Measurements from ENCODE around the gene RRP1B.

- TF ChIP-seq POLR2AphosphoS5 (IDR thresholded peaks at IDR 0.05; ENCODE audit: low read depth) (no peak), CTCF (conservative IDR thresholded peaks at IDR 0.05; ENCODE audit: low read depth in 2 of 2) (no peak), EZH2 (IDR thresholded peaks at IDR 0.05; ENCODE audit: low read depth, unreplicated experiment) (no peak), ZNF462 (CRISPR knock-in tag; IDR thresholded peaks at IDR 0.05) (no peak), EZH2phosphoT487 (IDR thresholded peaks at IDR 0.05; ENCODE audit: unreplicated experiment) (no peak)
Observed at GRCh38 chr21:43648171-43648570, 11.2 kb upstream of the RRP1B start.

Data from GM23338 (cell line).